Small intestine (tissue), 7 donors: ENCODE measurements around the gene SLC8B1. TPM values are rescaled to one million over a fixed set of nuclear protein-coding genes. Genes with fewer than 3 reads are reported as not detected.

ENCODE experiments used
- DNase-seq, 2 donors: peaks; one replicate each; pipeline versions ENCODE4 v3.0.0 to v3.0.0-alpha.2; 2013
- FAIRE-seq: peaks from 2 replicates; lab custom pipeline; 2012; peaks lifted over from hg19 to GRCh38; lab: Jason Lieb, UNC
- H3K27ac ChIP-seq, 3 donors: one replicate each; pipeline ENCODE4 v1.5.1; 2013; ENCODE audit warnings: low read length in 2 of 3, mild to moderate bottlenecking in 2 of 3, control low read depth in 1 of 3, inconsistent platforms in 1 of 3, low read depth in 1 of 3, moderate library complexity in 1 of 3
- H3K27me3 ChIP-seq, 3 donors: one replicate each; pipeline ENCODE4 v1.6.1; 2013; ENCODE audit warnings: low read length in 3 of 3, inconsistent platforms in 1 of 3; ENCODE audit not compliant: control insufficient read depth in 3 of 3, insufficient read depth in 3 of 3
- H3K36me3 ChIP-seq, 3 donors: one replicate each; pipeline ENCODE4 v1.6.1; 2013; ENCODE audit warnings: low read length in 3 of 3, inconsistent platforms in 1 of 3, low read depth in 1 of 3, mild to moderate bottlenecking in 1 of 3, moderate library complexity in 1 of 3; ENCODE audit not compliant: control insufficient read depth in 3 of 3, insufficient read depth in 2 of 3
- H3K4me1 ChIP-seq, 3 donors: one replicate each; pipeline ENCODE4 v1.6.1; 2013; ENCODE audit warnings: low read length in 2 of 3, inconsistent platforms in 1 of 3, low read depth in 1 of 3, mild to moderate bottlenecking in 1 of 3, moderate library complexity in 1 of 3; ENCODE audit not compliant: control insufficient read depth in 3 of 3, insufficient read depth in 2 of 3
- H3K4me3 ChIP-seq, 3 donors: one replicate each; pipeline ENCODE4 v1.5.1; 2013; ENCODE audit warnings: low read length in 3 of 3, control low read depth in 1 of 3, inconsistent platforms in 1 of 3, low read depth in 1 of 3, mild to moderate bottlenecking in 1 of 3, moderate library complexity in 1 of 3
- H3K9me3 ChIP-seq, 2 donors: one replicate each; pipeline ENCODE4 v1.6.1; 2013; ENCODE audit warnings: low read depth in 1 of 2, low read length in 1 of 2; ENCODE audit not compliant: control insufficient read depth in 2 of 2, insufficient read depth in 1 of 2
- WGBS, 3 donors: extraction: QIAGEN DNeasy Blood & Tissue Kit; methylation state at CpG; one replicate each; pipeline ENCODE4 v1.1.7; 2013; 5-methylcytosine and 5-hydroxymethylcytosine counted together
- polyA plus RNA-seq, 4 donors: library from polyadenylated mRNA; stranded (reverse) in 3 of 4; unstranded in 1 of 4; fragments of 200-250 nt in 3 of 4; fragments of 120-200 nt in 1 of 4; gene quantifications; one replicate each; pipeline versions ENCODE4 v1.2.1 to v1.2.3, GENCODE V29; 2013
- donor health status: healthy with polysubstance abuse.
- donor health status: control.
- donor health status: control.
- donor health status: Bipolar disorder and iron deficiency.
- donor health status: healthy.

The SLC8B1 gene
- polyA plus RNA-seq, 4 donors = 19.5 to 39.6 (median 31.3) TPM

GRCh38 chr12:113310489-113310888 is 24.4 kb downstream of the SLC8B1 start:
- FAIRE-seq = no peak

GRCh38 chr12:113306382-113306781 is 28.5 kb downstream of the SLC8B1 start:
- 90 to 96% (median 90%) methylated on average over 9 to 11 of the region's 11 CpGs for WGBS, 3 donors
- H3K4me1 ChIP-seq = no peaks in the 10 kb centered on the region

More at GRCh38 chr12:113310489-113310888, 24.4 kb downstream of the SLC8B1 start:
- Histone ChIP-seq H3K27me3 (no peaks in the 10 kb centered on the region), H3K27ac (no peak overlapping the region), H3K4me1 (no peaks in the 10 kb centered on the region), H3K4me3 (no peak overlapping the region), H3K9me3 (no peaks in the 10 kb centered on the region), H3K36me3 (peaks cover 5 to 53% (median 18%) of the 10 kb centered on the region in 3 donors)
- WGBS, 3 donors = 96 to 100% (median 98%) methylated on average over 1 of the region's 1 CpG
- DNase-seq = peak in 1 of 2 donors; percentile 12

GRCh38 chr12:113305281-113305856 is 29.5 kb downstream of the SLC8B1 start:
- Histone ChIP-seq H3K4me1 (no peaks in the 10 kb centered on the region), H3K36me3 (peaks cover 3 to 56% (median 8%) of the 10 kb centered on the region in 3 donors), H3K4me3 (no peak overlapping the region), H3K9me3 (no peaks in the 10 kb centered on the region), H3K27ac (no peak overlapping the region), H3K27me3 (no peaks in the 10 kb centered on the region)
- WGBS, 3 donors = 95 to 97% (median 97%) methylated on average over 11 of the region's 11 CpGs
- DNase-seq (no peak), FAIRE-seq (no peak)

More at GRCh38 chr12:113306382-113306781, 28.5 kb downstream of the SLC8B1 start:
- H3K4me3 ChIP-seq = no peak overlapping the region
- H3K36me3 ChIP-seq = peaks cover 3 to 57% (median 8%) of the 10 kb centered on the region in 3 donors
- no peak for FAIRE-seq
- no peaks in the 10 kb centered on the region for H3K27me3 ChIP-seq
- DNase-seq = no peak
- H3K27ac ChIP-seq = no peak overlapping the region
- H3K9me3 ChIP-seq = no peaks in the 10 kb centered on the region

- Histone ChIP-seq H3K4me1 (peaks cover 0 to 11% (median 0%) of the 10 kb centered on the region in 3 donors), H3K4me3 (no peak overlapping the region), H3K27me3 (no peaks in the 10 kb centered on the region), H3K36me3 (peaks cover 2 to 61% (median 6%) of the 10 kb centered on the region in 3 donors), H3K27ac (no peak overlapping the region), H3K9me3 (no peaks in the 10 kb centered on the region)
- no peak for DNase-seq
- 68 to 90% (median 83%) methylated on average over 19 of the region's 19 CpGs for WGBS, 3 donors
- FAIRE-seq = no peak
Measured at GRCh38 chr12:113302886-113303640, 31.8 kb downstream of the SLC8B1 start.

GRCh38 chr12:113302466-113302865 is 32.4 kb downstream of the SLC8B1 start:
- no peaks in the 10 kb centered on the region for H3K9me3 ChIP-seq

GRCh38 chr12:113301811-113302210 is 33.1 kb downstream of the SLC8B1 start:
- no peak for FAIRE-seq
- DNase-seq = no peak
- Histone ChIP-seq H3K4me1 (peaks cover 0 to 11% (median 0%) of the 10 kb centered on the region in 3 donors), H3K9me3 (no peaks in the 10 kb centered on the region), H3K27ac (no peak overlapping the region), H3K27me3 (no peaks in the 10 kb centered on the region), H3K4me3 (no peak overlapping the region), H3K36me3 (peaks cover 0 to 63% (median 0%) of the 10 kb centered on the region in 3 donors)
- 88 to 93% (median 89%) methylated on average over 6 of the region's 6 CpGs for WGBS, 3 donors

More at GRCh38 chr12:113302466-113302865, 32.4 kb downstream of the SLC8B1 start:
- Histone ChIP-seq H3K4me1 (peaks cover 0 to 11% (median 0%) of the 10 kb centered on the region in 3 donors), H3K27ac (no peak overlapping the region), H3K27me3 (no peaks in the 10 kb centered on the region), H3K4me3 (no peak overlapping the region), H3K36me3 (peaks cover 0 to 62% (median 3%) of the 10 kb centered on the region in 3 donors)
- FAIRE-seq = no peak
- WGBS, 3 donors = 83 to 94% (median 94%) methylated on average over 8 of the region's 8 CpGs
- DNase-seq = no peak

- peak overlapping the region; percentile 26 to 51 (median 39) for H3K27ac ChIP-seq
- WGBS, 3 donors = 25 to 50% (median 42%) methylated on average over 14 of the region's 14 CpGs
- no peaks in the 10 kb centered on the region for H3K27me3 ChIP-seq
- peaks cover 2 to 72% (median 3%) of the 10 kb centered on the region in 3 donors for H3K36me3 ChIP-seq
- DNase-seq (peak; percentile 22 to 73), FAIRE-seq (no peak)
- H3K9me3 ChIP-seq = no peaks in the 10 kb centered on the region
- peaks cover 0 to 11% (median 0%) of the 10 kb centered on the region in 3 donors for H3K4me1 ChIP-seq
- H3K4me3 ChIP-seq = no peak overlapping the region
Measured at GRCh38 chr12:113299619-113300237, 35.2 kb downstream of the SLC8B1 start.

GRCh38 chr12:113298861-113299545 is 35.9 kb downstream of the SLC8B1 start:
- H3K27ac ChIP-seq = peak overlapping the region in 2 of 3 donors; percentile 39 to 51
- H3K4me1 ChIP-seq = peaks cover 0 to 11% (median 0%) of the 10 kb centered on the region in 3 donors
- FAIRE-seq (no peak), DNase-seq (peak in 1 of 2 donors; percentile 19)
- no peaks in the 10 kb centered on the region for H3K9me3 ChIP-seq
- H3K4me3 ChIP-seq = no peak overlapping the region
- 73 to 81% (median 80%) methylated on average over 19 to 20 of the region's 20 CpGs for WGBS, 3 donors
- peaks cover 3 to 72% (median 6%) of the 10 kb centered on the region in 3 donors for H3K36me3 ChIP-seq
- no peaks in the 10 kb centered on the region for H3K27me3 ChIP-seq
